GM18868 (cell line): Measurements from ENCODE around the gene LRRC4.

Experiments used
- ATAC-seq: cut with Tn5 transposase; IDR thresholded peaks from one replicate; pipeline ENCODE4 v1.9.1; 2021; ENCODE audit warnings: mild to moderate bottlenecking, moderate library complexity; ENCODE audit not compliant: unreplicated experiment

Gene LRRC4

GRCh38 chr7:128008141-128008540 is 23.1 kb downstream of the LRRC4 start:
- ATAC-seq = no peak

GRCh38 chr7:128007303-128007680 is 23.9 kb downstream of the LRRC4 start:
- no peak for ATAC-seq

GRCh38 chr7:128006550-128007302 is 24.5 kb downstream of the LRRC4 start:
- no peak for ATAC-seq

- no peak for ATAC-seq
These were observed 25.5 kb downstream of the LRRC4 start for GRCh38 chr7:128005759-128006159.

GRCh38 chr7:128005117-128005516 is 26.1 kb downstream of the LRRC4 start:
- ATAC-seq = peak; percentile 37

- ATAC-seq = no peak
These were observed 26.6 kb downstream of the LRRC4 start for GRCh38 chr7:128004623-128005022.

- ATAC-seq = no peak
These were observed 27.4 kb downstream of the LRRC4 start for GRCh38 chr7:128003787-128004186.

- peak; percentile 53 for ATAC-seq
These were observed 28.1 kb downstream of the LRRC4 start for GRCh38 chr7:128003167-128003566.

GRCh38 chr7:128000854-128001265 is 30.4 kb downstream of the LRRC4 start:
- peak; percentile 46 for ATAC-seq

- ATAC-seq = no peak
These were observed 31.2 kb downstream of the LRRC4 start for GRCh38 chr7:128000048-128000447.

GRCh38 chr7:127998671-127999070 is 32.6 kb downstream of the LRRC4 start:
- no peak for ATAC-seq

GRCh38 chr7:127997226-127997922 is 33.9 kb downstream of the LRRC4 start:
- ATAC-seq = no peak

GRCh38 chr7:127996253-127997071 is 34.8 kb downstream of the LRRC4 start:
- ATAC-seq = no peak

GRCh38 chr7:127995881-127996215 is 35.4 kb downstream of the LRRC4 start:
- ATAC-seq = no peak

- no peak for ATAC-seq
These were observed 35.9 kb downstream of the LRRC4 start for GRCh38 chr7:127995156-127995880.

GRCh38 chr7:127993987-127994386 is 37.2 kb downstream of the LRRC4 start:
- ATAC-seq = no peak

GRCh38 chr7:127993317-127993716 is 37.9 kb downstream of the LRRC4 start:
- ATAC-seq = no peak

GRCh38 chr7:127988751-127989150 is 42.5 kb downstream of the LRRC4 start:
- no peak for ATAC-seq

- no peak for ATAC-seq
These were observed 44.4 kb downstream of the LRRC4 start for GRCh38 chr7:127986581-127987521.

GRCh38 chr7:127983804-127984332 is 47.4 kb downstream of the LRRC4 start:
- ATAC-seq = no peak
